Endothelial cell of umbilical vein (primary cell): ENCODE measurements around the gene IPO11. TPM values are rescaled to one million over a fixed set of nuclear protein-coding genes. Genes with fewer than 3 reads are reported as not detected.
"Not testable (repeated sequence)": the region's sequence is repeated elsewhere in the genome, so short reads cannot be mapped to it uniquely, and the experiment has no call there.

ENCODE experiments used
- BruUV-seq: library from RNA; stranded (reverse); fragments of 400-500 nt; replicated peaks from 2 replicates; lab custom pipeline; 2021; lab: Mats Ljungman, UMichigan
- CTCF ChIA-PET: fragments of 300-600, 350-600 bp; sonication (Branson Sonifier 250); formaldehyde crosslinking; loops from one replicate; lab custom pipeline; 2021; ENCODE audit warnings: antibody characterized with exemption, inconsistent platforms; lab: Charles Lee
- POLR2A ChIA-PET: fragments of 300-600, 350-600 bp; sonication (Branson Sonifier 250); formaldehyde crosslinking; loops from one replicate; lab custom pipeline; 2021; ENCODE audit warnings: antibody characterized with exemption, inconsistent platforms; lab: Charles Lee
- DNase-seq: peaks from one replicate; pipeline ENCODE4 v3.0.0-alpha.2; 2011; ENCODE audit warnings: low read depth, low spot score
- FAIRE-seq: peaks from 2 replicates; lab custom pipeline; 2011; peaks lifted over from hg19 to GRCh38; lab: Jason Lieb, UNC
- H2AFZ ChIP-seq: 2 replicates; pipeline ENCODE4 v1.6.0; 2012; ENCODE audit warnings: low read depth, low read length, control low read depth, inconsistent platforms
- H3K27ac ChIP-seq: 2 replicates; pipeline ENCODE4 v1.5.1; 2011; ENCODE audit warnings: low read depth, mild to moderate bottlenecking, control low read depth, low read length, moderate library complexity; ENCODE audit not compliant: insufficient read depth
- H3K27me3 ChIP-seq, 2 experiments: 2 replicates each; pipeline versions ENCODE4 v1.6.0 to v1.6.1; 2011; ENCODE audit warnings: low read length in 2 of 2, mixed read lengths in 1 of 2; ENCODE audit not compliant: control insufficient read depth in 2 of 2, insufficient read depth in 2 of 2
- H3K36me3 ChIP-seq, 2 experiments: 2 replicates in 1 of 2; 3 replicates in 1 of 2; pipeline ENCODE4 v1.5.1; 2011; ENCODE audit warnings: low read length in 2 of 2, mild to moderate bottlenecking in 1 of 2, moderate library complexity in 1 of 2; ENCODE audit not compliant: control insufficient read depth in 2 of 2, insufficient read depth in 2 of 2; ENCODE audit errors: extremely low read depth in 1 of 2
- H3K4me1 ChIP-seq: 3 replicates; pipeline ENCODE4 v1.5.1; 2011; ENCODE audit warnings: mild to moderate bottlenecking, low read length; ENCODE audit not compliant: control insufficient read depth, insufficient read depth; ENCODE audit errors: extremely low read depth
- H3K4me2 ChIP-seq: 2 replicates; pipeline ENCODE4 v1.6.1; 2011; ENCODE audit warnings: low read length, control low read depth, mixed read lengths; ENCODE audit not compliant: insufficient read depth
- H3K4me3 ChIP-seq, 3 experiments: fragments of 200-600 bp in 1 of 3; sonication (generic), shearing (Covaris generic) in 1 of 3; replicated peaks in 1 of 3; 2 replicates each; pipeline ENCODE4 v1.5.1; 2011 to 2016; ENCODE audit warnings: control low read depth in 3 of 3, low read length in 3 of 3, mild to moderate bottlenecking in 2 of 3, inconsistent platforms in 1 of 3, low read depth in 1 of 3, moderate library complexity in 1 of 3; ENCODE audit not compliant: insufficient read depth in 1 of 3
- H3K79me2 ChIP-seq: 2 replicates; pipeline ENCODE4 v1.6.0; 2012; ENCODE audit warnings: low read length, inconsistent platforms; ENCODE audit not compliant: control insufficient read depth, insufficient read depth
- H3K9ac ChIP-seq: replicated peaks from 2 replicates; pipeline ENCODE3; 2011; ENCODE audit warnings: low read length, control low read depth; ENCODE audit not compliant: insufficient read depth; ENCODE audit errors: extremely low read depth
- H3K9me1 ChIP-seq: replicated peaks from 3 replicates; pipeline ENCODE4 v1.6.0; 2011; ENCODE audit warnings: mild to moderate bottlenecking, low read length; ENCODE audit not compliant: control insufficient read depth, insufficient read depth; ENCODE audit errors: extremely low read depth
- H3K9me3 ChIP-seq: replicated peaks from 2 replicates; pipeline ENCODE4 v1.5.1; 2012; ENCODE audit warnings: low read length, inconsistent platforms; ENCODE audit not compliant: control insufficient read depth, insufficient read depth
- H4K20me1 ChIP-seq: replicated peaks from 2 replicates; pipeline ENCODE3; 2011; ENCODE audit warnings: mild to moderate bottlenecking, low read length; ENCODE audit not compliant: control insufficient read depth, insufficient read depth; ENCODE audit errors: extremely low read depth
- CTCF ChIP-seq, 2 donors: IDR thresholded peaks; 1 replicate in 1 of 2; 2 replicates in 1 of 2; pipeline ENCODE4 v1.5.1; 2011; ENCODE audit warnings: low read length in 2 of 2, mild to moderate bottlenecking in 2 of 2, moderate library complexity in 2 of 2, control low read depth in 1 of 2, inconsistent platforms in 1 of 2, low read depth in 1 of 2; ENCODE audit not compliant: insufficient read depth in 1 of 2; ENCODE audit errors: extremely low read depth in 1 of 2
- EZH2 ChIP-seq: IDR thresholded peaks from 2 replicates; pipeline ENCODE4 v1.6.1; 2012; ENCODE audit warnings: borderline replicate concordance, low read depth, mild to moderate bottlenecking, moderate library complexity, low read length, inconsistent platforms; ENCODE audit not compliant: severe bottlenecking
- MAX ChIP-seq: IDR thresholded peaks from 2 replicates; pipeline ENCODE4 v1.6.1; 2011; ENCODE audit not compliant: insufficient read depth, insufficient read length
- MYC ChIP-seq: IDR thresholded peaks from one replicate; pipeline ENCODE4 v1.6.1; 2011; ENCODE audit warnings: mild to moderate bottlenecking, low read depth, low read length
- POLR2A ChIP-seq: IDR thresholded peaks from 2 replicates; pipeline ENCODE4 v1.6.1; 2012; ENCODE audit warnings: low read depth, mild to moderate bottlenecking, control low read depth, low read length
- dilution Hi-C: fragments of 300-500 bp; cut with MboI; formaldehyde crosslinking; loops from one replicate; pipeline ENCODE4 v1.15.0; 2019; ENCODE audit warnings: low sequenced_read_pairs; ENCODE audit not compliant: extremely low pct_ligation_motif_present
- intact Hi-C: fragments of 100-400 bp; cut with micrococcal nuclease; formaldehyde crosslinking; loops from one replicate; pipeline ENCODE4 v1.10.0; 2022
- polyA plus RNA-seq, 4 experiments: library from polyadenylated mRNA; depleted of rRNA in 3 of 4; stranded (reverse) in 3 of 4; unstranded in 1 of 4; fragments of >200 nt; gene quantifications; 2 replicates each; pipeline versions ENCODE4 v1.2.1 to v1.2.3, GENCODE V29; 2011 to 2012; ENCODE audit warnings: missing spikeins in 1 of 4
- total RNA-seq: library from RNA; stranded (reverse); gene quantifications from 2 replicates; pipeline ENCODE4 v1.2.3, GENCODE V29; 2021

IPO11 gene
- total and polyA plus RNA-seq, 2 donors (not counting 3 experiments of a cell fraction or from before 2014, with no cell fraction given): 38.5 to 80.9 TPM

- H3K9me1 ChIP-seq, H3K36me3 ChIP-seq, H3K27me3 ChIP-seq, POLR2A ChIA-PET, CTCF ChIA-PET, H3K27ac ChIP-seq, intact Hi-C loops, H3K4me2 ChIP-seq, dilution Hi-C loops, H2AFZ ChIP-seq, H3K79me2 ChIP-seq, BruUV-seq, H3K4me1 ChIP-seq, H3K9ac ChIP-seq, FAIRE-seq, H3K4me3 ChIP-seq, DNase-seq, H4K20me1 ChIP-seq, H3K9me3 ChIP-seq: not testable (repeated sequence)
These were observed 96.2 kb downstream of the IPO11 start for GRCh38 chr5:62508760-62509159.

- intact Hi-C loops (no loop called here), dilution Hi-C loops (no loop called here)
- Histone ChIP-seq H3K9ac (no peak overlapping the region), H3K79me2 (no peaks in the 10 kb centered on the region), H3K9me1 (no peaks in the 10 kb centered on the region), H3K9me3 (no peaks in the 10 kb centered on the region), H3K36me3 (no peaks in the 10 kb centered on the region), H3K27me3 (no peaks in the 10 kb centered on the region), H4K20me1 (no peaks in the 10 kb centered on the region), H3K27ac (no peak overlapping the region), H3K4me2 (no peak overlapping the region), H3K4me1 (no peaks in the 10 kb centered on the region), H2AFZ (no peak overlapping the region), H3K4me3 (no peak overlapping the region)
- TF ChIP-seq POLR2A: no peak
- no peak for TF ChIP-seq MAX
- TF ChIP-seq CTCF (IDR thresholded peaks at IDR 0.05; ENCODE audit: extremely low read depth in 1 of 2, insufficient read depth in 1 of 2, low read depth in 1 of 2, low read length in 2 of 2): no peak
- TF ChIP-seq MYC: no peak
- TF ChIP-seq EZH2: no peak
- FAIRE-seq: no peak
- DNase-seq: no peak
- CTCF ChIA-PET: no interaction called here
- no TSS peak for BruUV-seq
- POLR2A ChIA-PET: no interaction called here
These were observed 97.2 kb downstream of the IPO11 start for GRCh38 chr5:62509806-62510205.

- H3K4me1 ChIP-seq, H4K20me1 ChIP-seq, CTCF ChIA-PET, H3K4me3 ChIP-seq, H3K27me3 ChIP-seq, H3K9me3 ChIP-seq, POLR2A ChIA-PET, H3K79me2 ChIP-seq, H2AFZ ChIP-seq, H3K27ac ChIP-seq, H3K4me2 ChIP-seq, H3K36me3 ChIP-seq, intact Hi-C loops, dilution Hi-C loops, BruUV-seq, FAIRE-seq, H3K9ac ChIP-seq, DNase-seq, H3K9me1 ChIP-seq: not testable (repeated sequence)
These were observed 100.5 kb downstream of the IPO11 start for GRCh38 chr5:62513085-62513484.
